Gastroesophageal sphincter (tissue), 4 donors: ENCODE data around the gene CHST11. TPM values are rescaled to one million over a fixed set of nuclear protein-coding genes. Genes with fewer than 3 reads are reported as not detected.
A peak's percentile ranks its signal among the peaks of the same experiment; 100 is the strongest.

Experiments used
- ATAC-seq: fragments of 150-250 bp; one replicate; pipeline ENCODE4 v1.9.1; 2016; ENCODE audit warnings: mild to moderate bottlenecking, moderate library complexity
- H3K27ac ChIP-seq, 4 donors: fragments of 200-600 bp; sonication (generic) in 3 of 4; 1 replicate in 3 of 4; 2 replicates in 1 of 4; pipeline ENCODE4 v1.5.1; 2016 to 2019
- H3K27me3 ChIP-seq: fragments of 200-600 bp; sonication (generic); one replicate; pipeline ENCODE4 v1.5.1; 2019
- H3K36me3 ChIP-seq, 2 donors: fragments of 200-600 bp; sonication (generic); one replicate each; pipeline ENCODE4 v1.5.1; 2019; ENCODE audit warnings: control low read depth in 1 of 2
- H3K4me1 ChIP-seq, 3 donors: fragments of 200-600 bp; sonication (generic); 1 replicate in 2 of 3; 2 replicates in 1 of 3; pipeline ENCODE4 v1.5.1; 2016 to 2019; ENCODE audit warnings: control low read depth in 2 of 3
- H3K4me3 ChIP-seq, 2 donors: fragments of 200-600 bp; sonication (generic); one replicate each; pipeline ENCODE4 v1.5.1; 2019; ENCODE audit warnings: mild to moderate bottlenecking in 1 of 2, moderate library complexity in 1 of 2
- H3K9me3 ChIP-seq, 3 donors: fragments of 200-600 bp; sonication (generic); one replicate each; pipeline ENCODE4 v1.5.1; 2017 to 2019; ENCODE audit warnings: control low read depth in 2 of 3
- EP300 ChIP-seq: sonication (generic); formaldehyde crosslinking; IDR thresholded peaks from one replicate; pipeline ENCODE4 v1.6.1; 2017; ENCODE audit warnings: antibody characterized with exemption, mild to moderate bottlenecking
- POLR2A ChIP-seq, 2 donors: fragments of 450-650 bp; IDR thresholded peaks; one replicate each; pipeline ENCODE4 v1.6.1; 2017; ENCODE audit warnings: antibody characterized with exemption in 2 of 2, mild to moderate bottlenecking in 2 of 2, moderate library complexity in 1 of 2
- POLR2AphosphoS5 ChIP-seq: sonication (generic); formaldehyde crosslinking; IDR thresholded peaks from one replicate; pipeline ENCODE4 v1.6.1; 2017; ENCODE audit warnings: antibody characterized with exemption
- WGBS, 2 donors: methylation state at CpG; one replicate each; pipeline ENCODE4 v1.1.5; 2018; ENCODE audit warnings: low coverage in 1 of 2; 5-methylcytosine and 5-hydroxymethylcytosine counted together
- total RNA-seq, 4 donors: library from RNA; depleted of rRNA; stranded (reverse); fragments of >200 nt; gene quantifications; one replicate each; pipeline ENCODE4 v1.1.0, GENCODE V29; 2016
- TF ChIP-seq, protein P1 (sequence below), 4 experiments: fragments of 200-600 bp in 2 of 4; fragments of 450-650 bp in 2 of 4; sonication (generic) in 1 of 4; IDR thresholded peaks; one replicate each; pipeline ENCODE4 v1.5.1; 2017 to 2019; ENCODE audit warnings: antibody characterized with exemption in 4 of 4, mild to moderate bottlenecking in 2 of 4, moderate library complexity in 2 of 4

Gene CHST11
- total RNA-seq, 4 donors from 2014 or later = 4.3 to 15.6 (median 11.0) TPM

DNA sequence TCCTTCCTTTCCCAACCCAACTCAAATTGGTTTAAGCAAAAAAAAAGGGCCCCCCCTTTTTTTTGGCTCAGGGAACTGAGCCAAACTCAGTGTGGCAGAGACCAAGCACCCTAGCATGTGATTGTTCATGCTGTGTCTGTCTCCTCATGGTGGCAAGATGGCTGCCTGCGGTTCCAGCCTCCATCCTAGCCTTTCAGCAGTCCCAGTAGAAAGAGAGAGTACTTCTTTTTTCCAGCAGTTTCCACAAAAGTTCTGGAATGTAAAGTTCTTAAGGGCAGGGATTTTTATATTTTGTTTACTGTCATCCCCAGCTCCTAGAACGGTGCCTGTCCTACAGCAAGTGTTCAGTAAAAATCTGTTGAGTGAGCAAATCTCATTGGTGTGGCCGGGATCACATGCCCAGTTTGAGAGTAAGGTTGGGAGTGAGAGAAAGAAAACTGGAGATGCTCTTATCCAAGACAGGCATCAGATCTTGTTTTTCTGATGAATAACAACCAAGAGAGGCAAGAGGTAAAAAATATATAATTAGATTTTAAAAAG is 22.4 kb downstream of the CHST11 start:
- Histone ChIP-seq H3K27me3 (no peaks in the 10 kb centered on the region), H3K4me1 (no peaks in the 10 kb centered on the region), H3K36me3 (no peaks in the 10 kb centered on the region), H3K27ac (no peak overlapping the region), H3K4me3 (no peak overlapping the region), H3K9me3 (no peaks in the 10 kb centered on the region)
- 89 to 96% methylated on average over 3 of the region's 3 CpGs for WGBS, 2 donors
- TF ChIP-seq POLR2A (IDR thresholded peaks at IDR 0.05) (no peak), POLR2AphosphoS5 (no peak), EP300 (no peak)
- TF ChIP-seq, protein P1, sequence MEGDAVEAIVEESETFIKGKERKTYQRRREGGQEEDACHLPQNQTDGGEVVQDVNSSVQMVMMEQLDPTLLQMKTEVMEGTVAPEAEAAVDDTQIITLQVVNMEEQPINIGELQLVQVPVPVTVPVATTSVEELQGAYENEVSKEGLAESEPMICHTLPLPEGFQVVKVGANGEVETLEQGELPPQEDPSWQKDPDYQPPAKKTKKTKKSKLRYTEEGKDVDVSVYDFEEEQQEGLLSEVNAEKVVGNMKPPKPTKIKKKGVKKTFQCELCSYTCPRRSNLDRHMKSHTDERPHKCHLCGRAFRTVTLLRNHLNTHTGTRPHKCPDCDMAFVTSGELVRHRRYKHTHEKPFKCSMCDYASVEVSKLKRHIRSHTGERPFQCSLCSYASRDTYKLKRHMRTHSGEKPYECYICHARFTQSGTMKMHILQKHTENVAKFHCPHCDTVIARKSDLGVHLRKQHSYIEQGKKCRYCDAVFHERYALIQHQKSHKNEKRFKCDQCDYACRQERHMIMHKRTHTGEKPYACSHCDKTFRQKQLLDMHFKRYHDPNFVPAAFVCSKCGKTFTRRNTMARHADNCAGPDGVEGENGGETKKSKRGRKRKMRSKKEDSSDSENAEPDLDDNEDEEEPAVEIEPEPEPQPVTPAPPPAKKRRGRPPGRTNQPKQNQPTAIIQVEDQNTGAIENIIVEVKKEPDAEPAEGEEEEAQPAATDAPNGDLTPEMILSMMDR (IDR thresholded peaks at IDR 0.05) = no peak
- no peak for ATAC-seq

GRCh38 chr12:104480012-104480411 is 23.3 kb downstream of the CHST11 start:
- no peak for TF ChIP-seq POLR2A (IDR thresholded peaks at IDR 0.05)
- no peak for TF ChIP-seq EP300
- no peak for TF ChIP-seq POLR2AphosphoS5
- TF ChIP-seq, protein P1 (IDR thresholded peaks at IDR 0.05) = no peak
- Histone ChIP-seq H3K9me3 (no peaks in the 10 kb centered on the region), H3K27ac (no peak overlapping the region), H3K36me3 (no peaks in the 10 kb centered on the region), H3K4me1 (no peaks in the 10 kb centered on the region), H3K27me3 (no peaks in the 10 kb centered on the region), H3K4me3 (no peak overlapping the region)
- no peak for ATAC-seq
- WGBS, 2 donors = 80 to 100% methylated on average over 1 to 2 of the region's 3 CpGs

GRCh38 chr12:104480826-104481440 is 24.2 kb downstream of the CHST11 start:
- Histone ChIP-seq H3K4me1 (peaks cover 0 to 2% (median 0%) of the 10 kb centered on the region in 3 donors), H3K4me3 (no peak overlapping the region), H3K9me3 (no peaks in the 10 kb centered on the region), H3K27me3 (no peaks in the 10 kb centered on the region), H3K27ac (no peak overlapping the region), H3K36me3 (no peaks in the 10 kb centered on the region)
- ATAC-seq = peak; percentile 40
- TF ChIP-seq POLR2A (IDR thresholded peaks at IDR 0.05) (no peak), EP300 (no peak), POLR2AphosphoS5 (no peak)
- TF ChIP-seq, protein P1 (IDR thresholded peaks at IDR 0.05) = no peak
- 67 to 98% methylated on average over 3 to 9 of the region's 11 CpGs for WGBS, 2 donors

- H3K4me3 ChIP-seq = no peak overlapping the region
- H3K27me3 ChIP-seq = no peaks in the 10 kb centered on the region
- no peaks in the 10 kb centered on the region for H3K9me3 ChIP-seq
- H3K4me1 ChIP-seq = peaks cover 0 to 14% (median 0%) of the 10 kb centered on the region in 3 donors
- TF ChIP-seq EP300 (no peak), POLR2A (IDR thresholded peaks at IDR 0.05) (no peak), POLR2AphosphoS5 (no peak)
- TF ChIP-seq, protein P1 (IDR thresholded peaks at IDR 0.05) = no peak
- H3K27ac ChIP-seq = no peak overlapping the region
- WGBS, 2 donors = 87% methylated on average over 3 of the region's 4 CpGs; no CpG with 5 or more reads in 1 of the 2 donors
- H3K36me3 ChIP-seq = no peaks in the 10 kb centered on the region
- no peak for ATAC-seq
Observed at GRCh38 chr12:104482113-104482512, 25.4 kb downstream of the CHST11 start.

GRCh38 chr12:104482748-104483147 is 26.0 kb downstream of the CHST11 start:
- Histone ChIP-seq H3K36me3 (no peaks in the 10 kb centered on the region), H3K9me3 (no peaks in the 10 kb centered on the region), H3K4me1 (peaks cover 0 to 21% (median 0%) of the 10 kb centered on the region in 3 donors), H3K27me3 (no peaks in the 10 kb centered on the region), H3K27ac (no peak overlapping the region), H3K4me3 (no peak overlapping the region)
- TF ChIP-seq EP300 = no peak
- no peak for TF ChIP-seq POLR2AphosphoS5
- TF ChIP-seq, protein P1 (IDR thresholded peaks at IDR 0.05) = no peak
- no peak for TF ChIP-seq POLR2A (IDR thresholded peaks at IDR 0.05)
- no peak for ATAC-seq
- WGBS, 2 donors = 65 to 76% methylated on average over 4 of the region's 4 CpGs
